ENCODE data around the gene OR10G6. TPM values are rescaled to one million over a fixed set of nuclear protein-coding genes. Genes with fewer than 3 reads are reported as not detected.

OR10G6 gene
- total RNA-seq, 2 donors from 2014 or later = not detected

DNA sequence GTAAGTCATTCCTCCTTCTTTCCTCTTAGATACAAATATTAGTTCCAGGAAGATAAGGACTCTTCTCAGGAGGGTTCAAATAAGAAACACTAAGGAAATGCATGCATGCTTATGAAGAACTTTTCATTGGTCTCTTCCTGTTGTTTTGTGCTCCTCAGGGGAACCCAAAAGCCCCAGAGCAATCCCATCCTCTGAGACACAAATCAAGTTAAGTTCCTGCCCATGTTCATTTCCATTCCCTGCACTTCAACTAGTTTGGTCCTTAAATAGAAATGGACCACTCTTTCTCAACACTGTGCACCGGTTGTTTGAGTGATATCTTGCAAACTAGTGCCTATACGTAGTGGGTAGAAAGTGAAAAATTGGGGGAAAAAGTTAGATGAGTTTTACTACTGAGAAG lies 17.7 kb upstream of the OR10G6 start, which contains the start of gene OR10G4:
Gene OR10G4 (plus strand): TSS at position 301 of the 400 bp plus-strand sequence. CDS start 2,578 bp downstream, outside the sequence.
- Mint-ChIP-seq H3K36me3 (ENCODE audit: low read depth) (no peaks in the 10 kb centered on the region), H3K27ac (no peak within 1 kb of the TSS), H3K27me3 (ENCODE audit: insufficient read depth) (no peaks in the 10 kb centered on the region), H3K4me1 (no peaks in the 10 kb centered on the region), H3K4me3 (no peak within 1 kb of the TSS), H3K9me3 (no peaks in the 10 kb centered on the region)
- Histone ChIP-seq H3K4me1 (ENCODE audit: control insufficient read depth, insufficient read depth, low read length) (no peaks in the 10 kb centered on the region), H3K9me3 (ENCODE audit: control insufficient read depth, low read length) (no peaks in the 10 kb centered on the region), H3K36me3 (ENCODE audit: control insufficient read depth, insufficient read depth, low read length) (no peaks in the 10 kb centered on the region), H3K4me3 (ENCODE audit: low read length) (no peak within 1 kb of the TSS), H3K27me3 (ENCODE audit: control insufficient read depth, insufficient read depth, low read length, poor library complexity, severe bottlenecking) (no peaks in the 10 kb centered on the region), H3K9ac (ENCODE audit: extremely low read depth, low read length, poor library complexity, severe bottlenecking) (no peak within 1 kb of the TSS), H3K27ac (ENCODE audit: low read depth, low read length) (no peak within 1 kb of the TSS)
- no peak for DNase-seq
- 100% methylated on average over 2 of the region's 2 CpGs; no CpG with 5 or more reads in 1 of the 2 experiments for WGBS, 2 experiments (ENCODE audit: insufficient coverage in 1 of 2, insufficient read length in 1 of 2)
- TF ChIP-seq CTCF (conservative IDR thresholded peaks at IDR 0.05) = no peak

DNA sequence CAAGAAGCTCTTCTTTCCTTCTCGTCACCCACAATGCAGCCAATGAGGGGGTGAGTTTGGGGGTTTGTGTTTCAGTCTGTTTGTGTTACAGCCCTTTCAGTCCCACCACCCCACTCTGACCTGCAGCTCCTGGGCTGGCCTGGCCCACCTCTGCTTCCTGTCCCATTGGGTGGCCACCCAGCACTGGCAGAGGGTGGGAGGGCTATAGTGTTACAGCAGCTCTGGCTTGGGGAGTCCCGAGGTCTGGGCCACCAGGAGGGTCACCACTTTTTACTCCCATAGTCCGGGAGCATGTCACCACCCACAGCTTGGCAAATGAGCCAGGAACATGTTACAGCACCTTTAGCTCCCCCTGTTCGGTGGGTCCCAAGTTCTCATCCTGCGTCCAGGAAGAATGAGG lies 15.7 kb downstream of the OR10G6 start:
- H3K9ac ChIP-seq (ENCODE audit: extremely low read depth, low read length, poor library complexity, severe bottlenecking) = no peak overlapping the region
- DNase-seq = no peak
- Mint-ChIP-seq H3K27ac (no peak overlapping the region), H3K27me3 (ENCODE audit: insufficient read depth) (no peaks in the 10 kb centered on the region), H3K36me3 (ENCODE audit: low read depth) (no peaks in the 10 kb centered on the region), H3K4me3 (no peak overlapping the region), H3K9me3 (peaks cover 16% of the 10 kb centered on the region), H3K4me1 (peaks cover 18% of the 10 kb centered on the region)
- no peaks in the 10 kb centered on the region for H3K4me1 ChIP-seq (ENCODE audit: control insufficient read depth, insufficient read depth, low read length)
- WGBS, 2 experiments (ENCODE audit: insufficient coverage in 1 of 2, insufficient read length in 1 of 2) = 76 to 95% methylated on average over 2 to 4 of the region's 5 CpGs
- H3K27ac ChIP-seq (ENCODE audit: low read depth, low read length) = no peak overlapping the region
- TF ChIP-seq CTCF (conservative IDR thresholded peaks at IDR 0.05) = no peak
- no peaks in the 10 kb centered on the region for H3K36me3 ChIP-seq (ENCODE audit: control insufficient read depth, insufficient read depth, low read length)
- H3K9me3 ChIP-seq (ENCODE audit: control insufficient read depth, low read length) = peaks cover 10% of the 10 kb centered on the region
- no peaks in the 10 kb centered on the region for H3K27me3 ChIP-seq (ENCODE audit: control insufficient read depth, insufficient read depth, low read length, poor library complexity, severe bottlenecking)
- no peak overlapping the region for H3K4me3 ChIP-seq (ENCODE audit: low read length)

- Mint-ChIP-seq H3K9me3 (peaks cover 15% of the 10 kb centered on the region), H3K27me3 (ENCODE audit: insufficient read depth) (no peaks in the 10 kb centered on the region), H3K4me1 (peaks cover 15% of the 10 kb centered on the region), H3K4me3 (no peak within 1 kb of the TSS), H3K36me3 (ENCODE audit: low read depth) (no peaks in the 10 kb centered on the region), H3K27ac (no peak within 1 kb of the TSS)
- DNase-seq = no peak
- Histone ChIP-seq H3K9ac (ENCODE audit: extremely low read depth, low read length, poor library complexity, severe bottlenecking) (no peak within 1 kb of the TSS), H3K36me3 (ENCODE audit: control insufficient read depth, insufficient read depth, low read length) (no peaks in the 10 kb centered on the region), H3K9me3 (ENCODE audit: control insufficient read depth, low read length) (peaks cover 8% of the 10 kb centered on the region), H3K4me1 (ENCODE audit: control insufficient read depth, insufficient read depth, low read length) (no peaks in the 10 kb centered on the region), H3K4me3 (ENCODE audit: low read length) (no peak within 1 kb of the TSS), H3K27me3 (ENCODE audit: control insufficient read depth, insufficient read depth, low read length, poor library complexity, severe bottlenecking) (no peaks in the 10 kb centered on the region), H3K27ac (ENCODE audit: low read depth, low read length) (no peak within 1 kb of the TSS)
- no peak for TF ChIP-seq CTCF (conservative IDR thresholded peaks at IDR 0.05)
Measured at GRCh38 chr11:123977731-123978347, 17.1 kb downstream of the OR10G6 start, which contains the start of gene OR10S1. Gene OR10S1 (minus strand): TSS chr11:123977781. CDS start chr11:123977664, 117 bp downstream.
